Pancreas (tissue), 10 donors: Measurements from ENCODE around the gene JKAMP. TPM values are rescaled to one million over a fixed set of nuclear protein-coding genes. Genes with fewer than 3 reads are reported as not detected.

Experiments
- ATAC-seq, 4 donors: fragments of 200-7000 bp; cut with Tn5 transposase; one replicate each; pipeline versions ENCODE4 v1.8.0 to v1.9.1; 2020; ENCODE audit warnings: mild to moderate bottlenecking in 4 of 4, moderate library complexity in 4 of 4
- DNase-seq, 6 donors: peaks; one replicate each; pipeline ENCODE4 v3.0.0-alpha.2; 2020
- FAIRE-seq: peaks from 2 replicates; lab custom pipeline; 2012; peaks lifted over from hg19 to GRCh38; lab: Jason Lieb, UNC
- H3K27ac ChIP-seq, 4 donors: fragments of 200-600 bp; sonication (generic); 1 replicate in 3 of 4; 2 replicates in 1 of 4; pipeline versions ENCODE4 v1.5.0 to v1.8.0; 2020
- H3K27me3 ChIP-seq, 4 donors: fragments of 200-600 bp; one replicate each; pipeline ENCODE4 v1.8.0; 2021
- H3K36me3 ChIP-seq, 3 donors: fragments of 200-600 bp; sonication (generic) in 1 of 3; one replicate each; pipeline versions ENCODE4 v1.5.0 to v1.8.0; 2020 to 2021
- H3K4me1 ChIP-seq, 3 donors: fragments of 200-600 bp; one replicate each; pipeline ENCODE4 v1.8.0; 2021
- H3K4me3 ChIP-seq, 4 donors: fragments of 200-600 bp; sonication (generic) in 2 of 4; one replicate each; pipeline versions ENCODE4 v1.5.0 to v1.8.0; 2020 to 2021
- H3K9me3 ChIP-seq, 4 donors: fragments of 200-600 bp; one replicate each; pipeline ENCODE4 v1.8.0; 2021
- WGBS, 2 donors: extraction: QIAGEN DNeasy Blood & Tissue Kit; methylation state at CpG; one replicate each; pipeline ENCODE4 v1.1.7; 2013; 5-methylcytosine and 5-hydroxymethylcytosine counted together
- intact Hi-C, 3 donors: fragments of 100-400 bp; cut with DNase I; formaldehyde crosslinking; loops; one replicate each; pipeline versions ENCODE4 v1.11.1 to v1.14.2; 2022
- polyA plus RNA-seq, 2 donors: library from polyadenylated mRNA; stranded (reverse); fragments of 200-250 nt; gene quantifications; one replicate each; pipeline ENCODE4 v1.2.3, GENCODE V29; 2013
- total RNA-seq, 6 donors: library from RNA; stranded (reverse); fragmentation: NEBNext Ultra II Directional in 4 of 6; extraction: Animal tissue kit (Norgen Biotek cat#: 25700) in 4 of 6; gene quantifications; one replicate each; pipeline versions ENCODE4 v1.2.1 to v1.2.4, GENCODE V29; 2021 to 2023
- TF ChIP-seq, protein P1 (sequence below), 4 donors: fragments of 200-600 bp; sonication (generic) in 3 of 4; IDR thresholded peaks; one replicate each; pipeline versions ENCODE4 v1.5.0 to v1.8.0; 2021; ENCODE audit warnings: antibody characterized with exemption in 4 of 4
- donor health status: healthy with polysubstance abuse.
- donor health status: DM: no; HTN: no; CAD: no; lungs with moderate emphysema.
- donor health status: DM: no; HTN: no; CAD: no.
- donor health status: control.
- donor health status: control.
- donor health status: Bipolar disorder and iron deficiency.
- donor health status: DM: yes; HTN: yes; CAD: no.
- donor health status: DM: no; HTN: no; CAD: no.
- donor health status: DM: no; HTN: no; CAD: no.
- donor health status: DM: yes; HTN: yes; CAD: no.

The JKAMP gene, protein sequence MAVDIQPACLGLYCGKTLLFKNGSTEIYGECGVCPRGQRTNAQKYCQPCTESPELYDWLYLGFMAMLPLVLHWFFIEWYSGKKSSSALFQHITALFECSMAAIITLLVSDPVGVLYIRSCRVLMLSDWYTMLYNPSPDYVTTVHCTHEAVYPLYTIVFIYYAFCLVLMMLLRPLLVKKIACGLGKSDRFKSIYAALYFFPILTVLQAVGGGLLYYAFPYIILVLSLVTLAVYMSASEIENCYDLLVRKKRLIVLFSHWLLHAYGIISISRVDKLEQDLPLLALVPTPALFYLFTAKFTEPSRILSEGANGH
- 10 to 100 TPM in 5 of 6 donors, 1 to 10 TPM in 1; 7.7 to 20.5 (median 13.9) TPM for total RNA-seq
- polyA plus RNA-seq, result 10 to 100 TPM; 10.3 to 32.1 TPM

DNA sequence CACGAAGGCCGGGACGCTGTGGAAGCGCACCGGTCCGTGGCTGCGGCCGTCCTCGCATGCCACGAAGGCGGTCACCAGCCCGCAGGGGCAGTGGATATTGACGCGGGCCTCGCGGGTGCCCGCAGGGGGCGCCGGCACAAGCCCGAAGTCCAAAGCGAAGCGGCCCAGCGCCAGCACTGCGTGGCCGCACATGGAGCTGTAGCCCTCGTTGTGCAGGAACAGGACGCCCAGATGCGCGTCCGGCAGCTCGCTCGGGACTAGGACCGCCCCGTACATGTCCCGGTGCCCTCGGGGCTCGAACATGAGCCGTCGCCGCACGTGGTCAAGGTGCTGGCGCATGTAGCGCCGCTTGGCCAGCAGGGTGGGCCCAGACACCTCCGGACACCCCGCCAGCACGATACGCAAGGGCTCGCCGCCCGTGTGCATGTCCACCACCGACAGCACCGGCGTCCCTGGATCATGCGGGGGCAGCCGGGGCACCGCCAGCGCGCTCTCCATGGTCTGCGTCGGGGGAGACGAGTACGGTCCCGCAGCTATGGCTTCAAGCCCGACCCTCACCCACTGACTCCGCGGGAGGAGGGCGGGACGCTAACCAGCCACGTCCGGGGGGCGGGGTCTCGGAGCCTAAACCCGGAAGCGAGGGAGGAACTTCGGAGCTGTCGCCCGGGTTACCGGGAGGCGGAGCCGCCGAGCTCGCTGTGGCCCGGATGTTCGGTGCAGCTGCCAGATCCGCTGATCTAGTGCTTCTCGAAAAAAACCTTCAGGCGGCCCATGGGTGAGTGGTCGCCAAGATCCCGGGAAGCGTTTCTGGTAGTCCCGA lies at the start of gene JKAMP, which contains the start of gene L3HYPDH:
Gene JKAMP (plus strand): TSS at position 699 of the 820 bp plus-strand sequence. CDS start 73 bp downstream, at position 772.
Gene L3HYPDH (minus strand): TSS at position 590 of the 820 bp plus-strand sequence. CDS start 92 bp downstream, at position 498.
- H3K27ac ChIP-seq, result peak within 1 kb of the TSS; percentile 81 to 95 (median 93)
- peaks cover 18 to 36% (median 30%) of the 10 kb centered on the region in 3 donors for H3K4me1 ChIP-seq
- DNase-seq (peak; percentile 97 to 98 (median 98)), ATAC-seq (peak; percentile 94 to 98 (median 96)), FAIRE-seq (no peak)
- H3K9me3 ChIP-seq, result no peaks in the 10 kb centered on the region
- H3K4me3 ChIP-seq, result peak within 1 kb of the TSS; percentile 68 to 84 (median 74)
- TF ChIP-seq, protein P1, sequence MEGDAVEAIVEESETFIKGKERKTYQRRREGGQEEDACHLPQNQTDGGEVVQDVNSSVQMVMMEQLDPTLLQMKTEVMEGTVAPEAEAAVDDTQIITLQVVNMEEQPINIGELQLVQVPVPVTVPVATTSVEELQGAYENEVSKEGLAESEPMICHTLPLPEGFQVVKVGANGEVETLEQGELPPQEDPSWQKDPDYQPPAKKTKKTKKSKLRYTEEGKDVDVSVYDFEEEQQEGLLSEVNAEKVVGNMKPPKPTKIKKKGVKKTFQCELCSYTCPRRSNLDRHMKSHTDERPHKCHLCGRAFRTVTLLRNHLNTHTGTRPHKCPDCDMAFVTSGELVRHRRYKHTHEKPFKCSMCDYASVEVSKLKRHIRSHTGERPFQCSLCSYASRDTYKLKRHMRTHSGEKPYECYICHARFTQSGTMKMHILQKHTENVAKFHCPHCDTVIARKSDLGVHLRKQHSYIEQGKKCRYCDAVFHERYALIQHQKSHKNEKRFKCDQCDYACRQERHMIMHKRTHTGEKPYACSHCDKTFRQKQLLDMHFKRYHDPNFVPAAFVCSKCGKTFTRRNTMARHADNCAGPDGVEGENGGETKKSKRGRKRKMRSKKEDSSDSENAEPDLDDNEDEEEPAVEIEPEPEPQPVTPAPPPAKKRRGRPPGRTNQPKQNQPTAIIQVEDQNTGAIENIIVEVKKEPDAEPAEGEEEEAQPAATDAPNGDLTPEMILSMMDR (IDR thresholded peaks at IDR 0.05), result peak; percentile 25 to 61 (median 40)
- peaks cover 0 to 4% (median 0%) of the 10 kb centered on the region in 3 donors for H3K36me3 ChIP-seq
- no peaks in the 10 kb centered on the region for H3K27me3 ChIP-seq
- intact Hi-C loops, result no loop called here
- WGBS, 2 donors, result 0% methylated on average over 91 to 92 of the region's 92 CpGs

DNA sequence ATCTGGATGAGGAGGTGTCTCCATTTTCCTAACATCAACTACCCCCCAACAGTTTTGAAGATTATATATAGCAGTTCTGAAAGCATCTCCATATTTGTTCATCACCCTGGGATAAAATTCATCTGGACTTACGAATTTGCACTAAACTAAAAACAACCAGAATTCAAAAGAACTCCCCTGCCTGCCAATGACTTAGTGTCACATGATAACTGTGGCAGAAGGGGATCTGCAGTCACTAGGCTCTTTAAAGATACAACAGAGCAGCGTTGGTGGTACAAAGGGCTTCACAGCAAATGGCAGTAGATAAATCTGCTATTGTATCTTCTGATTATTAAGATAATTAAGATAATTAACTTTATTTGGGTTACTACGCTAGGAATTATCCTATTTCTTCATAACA lies 49.2 kb upstream of the JKAMP start:
- no peak overlapping the region for H3K4me3 ChIP-seq
- 85 to 86% methylated on average over 3 of the region's 3 CpGs for WGBS, 2 donors
- TF ChIP-seq, protein P1 (IDR thresholded peaks at IDR 0.05), result no peak
- no peaks in the 10 kb centered on the region for H3K9me3 ChIP-seq
- no peaks in the 10 kb centered on the region for H3K4me1 ChIP-seq
- H3K36me3 ChIP-seq, result no peaks in the 10 kb centered on the region
- no peak for ATAC-seq
- H3K27ac ChIP-seq, result no peak overlapping the region
- FAIRE-seq, result no peak
- DNase-seq, result no peak
- intact Hi-C loops, result no loop called here
- H3K27me3 ChIP-seq, result no peaks in the 10 kb centered on the region

DNA sequence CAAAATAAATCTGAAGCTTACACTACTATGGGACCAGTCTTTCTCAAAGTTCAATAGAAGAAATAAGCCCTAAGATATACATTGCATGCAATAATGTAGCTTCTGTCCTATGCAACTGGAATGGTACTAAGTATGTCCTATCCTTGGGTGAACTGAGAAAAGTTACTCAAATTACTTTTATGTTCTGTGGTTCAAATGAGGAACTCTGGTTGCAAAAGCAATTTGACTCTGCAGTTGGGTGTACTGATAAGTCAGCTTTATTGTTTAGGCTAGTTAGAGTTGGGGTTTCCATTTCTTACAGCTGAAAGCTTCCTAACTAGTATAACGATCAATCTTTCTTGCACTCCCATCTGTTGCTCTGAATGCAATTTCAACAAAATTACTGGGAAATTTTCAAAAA lies 48.3 kb upstream of the JKAMP start:
- TF ChIP-seq, protein P1 (IDR thresholded peaks at IDR 0.05), result no peak
- Histone ChIP-seq H3K27me3 (peaks cover 0 to under 1% (median 0%) of the 10 kb centered on the region in 4 donors), H3K9me3 (no peaks in the 10 kb centered on the region), H3K27ac (no peak overlapping the region), H3K4me3 (no peak overlapping the region), H3K36me3 (no peaks in the 10 kb centered on the region), H3K4me1 (no peaks in the 10 kb centered on the region)
- ATAC-seq (no peak), FAIRE-seq (no peak), DNase-seq (no peak)
- 89 to 92% methylated on average over 1 of the region's 1 CpG for WGBS, 2 donors
- intact Hi-C loops, result no loop called here

GRCh38 chr14:59438195-59438647 lies 46.1 kb upstream of the JKAMP start:
- intact Hi-C loops, result no loop called here
- no peaks in the 10 kb centered on the region for H3K4me1 ChIP-seq
- TF ChIP-seq, protein P1 (IDR thresholded peaks at IDR 0.05), result no peak
- no peak for DNase-seq
- no peak overlapping the region for H3K4me3 ChIP-seq
- H3K27ac ChIP-seq, result no peak overlapping the region
- H3K36me3 ChIP-seq, result no peaks in the 10 kb centered on the region
- no peak for FAIRE-seq
- 85 to 88% methylated on average over 1 of the region's 1 CpG for WGBS, 2 donors
- no peak for ATAC-seq
- H3K9me3 ChIP-seq, result no peaks in the 10 kb centered on the region
- peaks cover 0 to 4% (median 0%) of the 10 kb centered on the region in 4 donors for H3K27me3 ChIP-seq
